ENCODE results near the gene EDC4. TPM values are rescaled to one million over a fixed set of nuclear protein-coding genes. Genes with fewer than 3 reads are reported as not detected.

The EDC4 gene, protein sequence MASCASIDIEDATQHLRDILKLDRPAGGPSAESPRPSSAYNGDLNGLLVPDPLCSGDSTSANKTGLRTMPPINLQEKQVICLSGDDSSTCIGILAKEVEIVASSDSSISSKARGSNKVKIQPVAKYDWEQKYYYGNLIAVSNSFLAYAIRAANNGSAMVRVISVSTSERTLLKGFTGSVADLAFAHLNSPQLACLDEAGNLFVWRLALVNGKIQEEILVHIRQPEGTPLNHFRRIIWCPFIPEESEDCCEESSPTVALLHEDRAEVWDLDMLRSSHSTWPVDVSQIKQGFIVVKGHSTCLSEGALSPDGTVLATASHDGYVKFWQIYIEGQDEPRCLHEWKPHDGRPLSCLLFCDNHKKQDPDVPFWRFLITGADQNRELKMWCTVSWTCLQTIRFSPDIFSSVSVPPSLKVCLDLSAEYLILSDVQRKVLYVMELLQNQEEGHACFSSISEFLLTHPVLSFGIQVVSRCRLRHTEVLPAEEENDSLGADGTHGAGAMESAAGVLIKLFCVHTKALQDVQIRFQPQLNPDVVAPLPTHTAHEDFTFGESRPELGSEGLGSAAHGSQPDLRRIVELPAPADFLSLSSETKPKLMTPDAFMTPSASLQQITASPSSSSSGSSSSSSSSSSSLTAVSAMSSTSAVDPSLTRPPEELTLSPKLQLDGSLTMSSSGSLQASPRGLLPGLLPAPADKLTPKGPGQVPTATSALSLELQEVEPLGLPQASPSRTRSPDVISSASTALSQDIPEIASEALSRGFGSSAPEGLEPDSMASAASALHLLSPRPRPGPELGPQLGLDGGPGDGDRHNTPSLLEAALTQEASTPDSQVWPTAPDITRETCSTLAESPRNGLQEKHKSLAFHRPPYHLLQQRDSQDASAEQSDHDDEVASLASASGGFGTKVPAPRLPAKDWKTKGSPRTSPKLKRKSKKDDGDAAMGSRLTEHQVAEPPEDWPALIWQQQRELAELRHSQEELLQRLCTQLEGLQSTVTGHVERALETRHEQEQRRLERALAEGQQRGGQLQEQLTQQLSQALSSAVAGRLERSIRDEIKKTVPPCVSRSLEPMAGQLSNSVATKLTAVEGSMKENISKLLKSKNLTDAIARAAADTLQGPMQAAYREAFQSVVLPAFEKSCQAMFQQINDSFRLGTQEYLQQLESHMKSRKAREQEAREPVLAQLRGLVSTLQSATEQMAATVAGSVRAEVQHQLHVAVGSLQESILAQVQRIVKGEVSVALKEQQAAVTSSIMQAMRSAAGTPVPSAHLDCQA (N-terminal part only)
- 10 to 100 TPM; 55.7 to 64.9 TPM for total RNA-seq

DNA sequence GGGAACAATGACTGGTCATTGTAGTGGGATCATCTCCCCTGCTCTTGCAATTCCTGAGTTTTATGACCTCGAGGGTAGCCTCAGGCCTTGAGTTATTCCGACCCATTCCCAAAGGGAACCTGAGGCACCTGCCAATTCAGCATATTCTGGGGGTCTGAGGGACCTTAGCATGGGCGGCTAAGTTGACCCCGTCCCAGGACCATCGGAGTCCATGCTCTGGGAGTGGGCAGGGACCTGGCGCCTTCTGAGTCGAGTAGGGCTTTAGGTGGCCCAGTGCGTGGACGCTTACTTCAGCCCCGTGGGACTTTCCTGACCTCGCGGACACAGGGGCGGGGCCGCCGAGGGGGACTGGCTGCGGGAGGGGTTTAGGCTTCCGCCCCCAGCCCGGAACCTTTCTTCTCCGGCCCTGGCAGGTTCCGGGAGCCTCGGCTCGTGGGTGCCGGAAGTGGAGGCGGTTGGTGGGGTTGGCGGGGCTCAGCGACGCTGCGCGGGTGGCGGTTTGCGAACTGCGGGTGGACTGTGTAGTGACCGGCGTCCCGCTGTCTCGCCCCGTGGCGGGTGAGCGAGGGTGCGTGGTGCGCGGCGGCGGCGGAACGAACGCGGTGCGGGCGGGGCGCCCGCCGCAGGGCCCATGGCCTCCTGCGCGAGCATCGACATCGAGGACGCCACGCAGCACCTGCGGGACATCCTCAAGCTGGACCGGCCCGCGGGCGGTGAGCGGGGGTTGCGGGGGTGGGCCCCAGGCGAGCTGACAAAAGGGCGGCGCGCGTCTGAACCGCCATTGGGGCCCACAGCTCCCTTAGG lies at the start of gene EDC4:
Gene EDC4 (plus strand): TSS at position 422 of the 804 bp plus-strand sequence. CDS start 210 bp downstream, at position 632.

DNA sequence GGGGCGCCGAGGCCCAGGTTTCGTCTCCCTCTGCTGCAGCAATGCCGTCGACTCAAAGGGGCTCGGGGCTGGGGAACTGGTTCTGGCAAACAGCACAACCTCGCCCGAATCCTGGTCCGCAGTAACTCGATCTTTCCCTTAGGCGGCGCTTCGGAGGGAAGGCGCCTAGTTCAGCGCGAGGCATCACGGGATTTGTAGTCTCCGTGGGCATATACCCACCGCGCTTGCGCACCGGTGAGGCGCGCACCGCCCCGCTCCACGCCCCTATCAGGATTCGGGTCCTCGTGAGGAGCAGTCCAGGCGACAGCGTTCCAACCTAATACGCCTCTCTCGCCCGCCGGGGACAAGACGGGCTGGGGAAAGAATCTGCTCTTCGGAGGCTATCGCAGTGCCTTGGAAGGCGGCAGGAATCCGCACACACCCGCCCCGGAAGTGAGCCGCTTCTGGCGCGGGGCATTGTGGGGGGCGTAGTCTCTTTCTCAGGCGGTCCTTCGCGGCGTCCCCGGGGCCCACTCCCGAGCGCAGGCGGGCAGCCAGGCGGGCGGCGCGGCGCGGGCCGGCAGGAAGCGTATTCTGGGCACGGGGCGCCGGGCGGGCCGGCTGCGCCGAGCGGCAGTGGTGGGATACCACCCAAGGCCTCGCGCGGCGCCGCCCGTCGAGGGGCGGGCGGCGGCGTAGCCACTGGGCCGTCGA lies 30.9 kb upstream of the EDC4 start, which contains the start of gene THAP11:
Gene THAP11 (plus strand): TSS at position 505 of the 693 bp plus-strand sequence. CDS start 235 bp downstream, outside the sequence.

DNA sequence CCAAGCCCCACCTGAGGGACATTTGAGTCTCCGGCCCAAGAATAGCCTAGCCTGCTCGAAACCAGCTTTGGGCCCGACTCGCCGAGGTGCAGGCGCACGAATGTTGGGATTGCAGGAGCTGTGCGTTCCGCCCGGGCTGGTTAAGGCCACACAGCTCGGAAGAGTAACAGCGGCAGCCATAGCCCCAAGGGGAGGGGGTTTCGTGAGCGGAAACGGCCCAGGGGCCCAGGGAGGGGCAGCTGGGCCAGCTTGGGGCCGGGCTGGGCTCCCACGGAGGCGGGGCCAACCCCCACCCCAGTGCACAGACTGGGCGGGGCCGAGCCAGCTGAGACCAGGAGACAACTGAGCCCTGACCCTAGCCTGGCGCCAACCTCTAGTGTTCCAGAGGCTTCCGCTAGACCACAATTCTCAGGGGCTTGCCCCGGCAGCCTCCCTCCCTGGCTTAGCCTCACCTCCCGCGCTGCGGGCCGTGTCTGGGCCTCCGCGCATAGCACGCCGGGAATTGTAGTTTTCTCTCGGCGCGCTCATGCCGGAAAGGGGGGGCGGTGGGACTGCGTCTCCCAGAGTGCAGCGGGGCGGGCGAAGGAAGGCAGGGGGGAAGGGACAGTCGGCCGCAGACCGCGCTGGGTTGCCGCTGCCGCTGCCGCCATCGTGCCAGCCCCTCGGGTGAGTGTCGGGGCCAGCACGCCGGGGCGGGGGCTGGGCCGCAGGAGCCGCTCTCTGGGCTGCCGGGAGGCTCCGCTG lies 26.4 kb upstream of the EDC4 start, which contains the start of gene NUTF2:
Gene NUTF2 (plus strand): TSS at position 614 of the 744 bp plus-strand sequence. CDS start 18,198 bp downstream, outside the sequence.

DNA sequence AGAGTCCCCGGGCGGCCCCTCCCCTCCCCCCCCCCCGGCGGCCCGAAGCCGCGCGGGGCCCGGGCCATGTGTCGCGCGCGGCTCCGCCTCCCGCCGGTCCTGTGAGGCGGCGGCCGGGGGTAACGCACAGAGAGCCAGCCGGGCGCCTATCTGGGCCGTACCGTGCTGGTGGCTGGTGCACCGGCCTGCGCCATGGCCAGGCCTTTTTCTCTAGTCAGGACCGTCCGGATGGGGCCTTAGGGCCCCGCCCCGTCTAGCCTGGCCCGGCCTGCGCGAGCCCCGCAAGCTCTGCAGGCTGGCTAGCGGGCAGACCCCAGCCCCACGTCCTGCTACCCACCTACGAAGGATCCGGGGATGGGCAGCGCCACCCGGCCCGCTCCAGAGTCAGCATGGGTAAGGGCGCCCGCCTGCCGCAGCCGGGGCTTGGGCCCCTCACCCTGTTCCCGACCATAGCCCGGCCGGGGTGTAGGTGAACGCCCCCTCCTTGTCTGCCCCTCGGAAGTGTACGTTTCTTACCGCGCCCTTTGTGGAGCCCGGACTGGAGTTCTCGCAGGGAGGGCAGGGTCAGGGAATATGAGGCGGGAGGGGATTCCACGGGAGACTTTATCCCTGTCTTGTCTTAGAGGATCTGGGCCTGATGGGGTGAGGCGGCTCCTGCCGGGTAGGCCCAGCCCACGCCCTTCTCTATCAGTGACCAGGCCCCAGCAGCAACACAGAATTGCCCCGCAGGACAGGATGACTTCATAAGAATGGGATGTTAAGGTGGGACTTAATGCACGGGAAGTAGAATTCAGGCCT lies 25.6 kb upstream of the EDC4 start, which contains the start of gene CENPT:
Gene CENPT (minus strand): TSS at position 630 of the 798 bp plus-strand sequence. CDS start 13,834 bp downstream, outside the sequence.

DNA sequence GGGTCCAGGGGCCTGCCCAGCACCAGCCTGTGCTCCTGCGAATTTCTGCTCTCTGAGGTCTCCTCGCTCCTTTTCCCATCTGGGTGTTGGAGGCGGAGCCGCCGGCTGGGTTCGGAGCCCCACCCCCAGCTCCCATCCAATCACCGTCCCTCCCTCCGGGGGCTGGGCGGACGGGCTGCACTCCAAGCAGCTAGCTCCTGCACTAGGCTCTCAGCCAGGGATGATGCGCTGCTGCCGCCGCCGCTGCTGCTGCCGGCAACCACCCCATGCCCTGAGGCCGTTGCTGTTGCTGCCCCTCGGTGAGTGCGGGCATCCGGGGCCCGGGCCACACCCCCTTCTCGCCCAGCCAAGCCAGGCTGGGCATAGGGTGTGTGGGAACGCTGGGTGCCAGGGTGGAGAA lies 11.8 kb downstream of the EDC4 start, which contains the start of gene NRN1L:
Gene NRN1L (plus strand): TSS at position 202 of the 400 bp plus-strand sequence. CDS start 19 bp downstream, at position 221.

DNA sequence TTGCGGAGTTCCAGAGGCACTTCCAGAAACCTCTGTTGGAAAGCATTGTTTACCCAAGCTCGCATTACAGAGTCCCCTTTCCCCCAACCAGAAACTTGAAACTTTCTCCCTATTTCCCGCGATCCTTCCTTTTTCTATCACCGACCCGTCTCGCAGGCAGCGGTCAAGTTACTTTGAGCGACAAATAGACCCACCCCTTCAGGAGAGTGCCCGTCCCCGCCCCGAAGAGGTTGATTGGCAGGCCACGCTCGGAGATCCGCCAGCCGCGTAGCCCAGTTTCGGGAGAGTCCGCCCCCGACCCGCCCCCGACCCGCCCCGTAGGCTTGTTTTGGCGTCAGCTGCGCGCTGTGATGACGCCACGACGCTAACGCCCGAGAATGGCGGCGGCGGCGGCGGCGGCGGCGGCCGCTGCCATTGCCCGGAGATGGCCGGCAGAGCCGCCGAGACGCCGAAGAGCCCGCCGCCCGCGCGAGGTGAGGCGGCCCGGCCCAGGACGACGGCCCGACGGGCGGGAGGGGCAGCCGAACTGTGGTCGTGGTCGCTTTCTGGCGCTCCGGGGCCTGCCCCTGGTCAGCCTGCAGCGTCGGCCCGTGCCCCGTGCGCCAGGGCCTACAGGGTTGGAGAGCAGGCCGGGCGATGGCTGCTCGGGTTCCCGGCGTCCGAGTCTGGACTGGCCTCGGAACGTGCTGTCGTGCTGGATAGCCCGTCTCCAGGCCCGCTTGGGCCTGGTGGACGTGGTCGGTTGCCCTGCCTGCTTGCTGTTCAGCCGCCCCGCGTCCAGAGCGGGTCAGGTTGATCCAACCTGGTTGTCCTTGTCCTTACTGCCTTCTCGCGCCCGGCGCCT lies 20.3 kb downstream of the EDC4 start, which contains the start of gene PSKH1:
Gene PSKH1 (plus strand): TSS at position 356 of the 844 bp plus-strand sequence. CDS start 15,496 bp downstream, outside the sequence.

Small RNA genes within 50 kb of the gene (small RNA-seq; reads per million reads assigned to genes)
- 0 reads per million in 2 donors for gene AC040162.2
- gene NRN1L = 0 reads per million in 2 donors

Other genes with a start within 250 kb of the EDC4 start
- gene CARMIL2, start 227.9 kb upstream of the EDC4 start, total RNA-seq = not detected
- 10 to 100 TPM; 17.9 to 36.6 TPM for gene ACD, start 212.8 kb upstream of the EDC4 start, total RNA-seq
- 1 to 10 TPM in 1 of 2 donors, under 1 TPM in 1; 0.69 to 2.3 TPM for gene PARD6A, start 212.1 kb upstream of the EDC4 start, total RNA-seq
- 10 to 100 TPM in 1 of 2 donors, 1 to 10 TPM in 1; 7.9 to 17.0 TPM for gene ENKD1, start 206.3 kb upstream of the EDC4 start, total RNA-seq
- gene C16orf86, start 206.2 kb upstream of the EDC4 start, total RNA-seq = 1 to 10 TPM; 4.0 to 6.2 TPM
- gene GFOD2, start 153.7 kb upstream of the EDC4 start, total RNA-seq = 10 to 100 TPM in 1 of 2 donors, 1 to 10 TPM in 1; 10.0 to 16.3 TPM
- gene RANBP10, start 66.5 kb upstream of the EDC4 start, total RNA-seq = 10 to 100 TPM; 13.8 to 14.0 TPM
- gene TSNAXIP1, start 66.2 kb upstream of the EDC4 start, total RNA-seq = under 1 TPM; 0.67 to 0.69 TPM
- gene THAP11, start 30.7 kb upstream of the EDC4 start, total RNA-seq = 10 to 100 TPM; 26.5 to 40.0 TPM
- gene NUTF2, start 26.1 kb upstream of the EDC4 start, total RNA-seq = 100 to 1,000 TPM; 317 to 429 TPM
- gene CENPT, start 25.4 kb upstream of the EDC4 start, total RNA-seq = 10 to 100 TPM; 20.3 to 29.0 TPM
- under 1 TPM in 1 of 2 donors, not detected in 1; 0.34 TPM for gene NRN1L, start 11.8 kb downstream of the EDC4 start, total RNA-seq
- 10 to 100 TPM; 19.6 to 24.1 TPM for gene PSKH1, start 20.2 kb downstream of the EDC4 start, total RNA-seq
- gene CTRL, start 58.8 kb downstream of the EDC4 start, total RNA-seq = 1 to 10 TPM in 1 of 2 donors, not detected in 1; 1.3 TPM
- 10 to 100 TPM; 63.9 to 66.4 TPM for gene PSMB10, start 63.8 kb downstream of the EDC4 start, total RNA-seq
- gene LCAT, start 71.1 kb downstream of the EDC4 start, total RNA-seq = 1 to 10 TPM; 1.0 to 1.7 TPM
- 10 to 100 TPM; 25.3 to 25.5 TPM for gene SLC12A4, start 95.6 kb downstream of the EDC4 start, total RNA-seq
- not detected for gene DPEP3, start 107.4 kb downstream of the EDC4 start, total RNA-seq
- not detected for gene DPEP2, start 126.4 kb downstream of the EDC4 start, total RNA-seq
- gene DPEP2NB, start 142.9 kb downstream of the EDC4 start, total RNA-seq = not detected
- 10 to 100 TPM; 17.6 to 19.6 TPM for gene DDX28, start 150.2 kb downstream of the EDC4 start, total RNA-seq
- gene DUS2, start 150.2 kb downstream of the EDC4 start, total RNA-seq = 10 to 100 TPM; 14.1 to 24.6 TPM
- gene NFATC3, start 212.3 kb downstream of the EDC4 start, total RNA-seq = 10 to 100 TPM; 20.3 to 31.3 TPM

Measured in melanocyte of skin (primary cell).